Measurements from ENCODE around the gene RAB43. TPM values are rescaled to one million over a fixed set of nuclear protein-coding genes. Genes with fewer than 3 reads are reported as not detected.

The RAB43 gene
- polyA plus RNA-seq, 1 donor from 2014 or later, result 0.57 TPM

DNA sequence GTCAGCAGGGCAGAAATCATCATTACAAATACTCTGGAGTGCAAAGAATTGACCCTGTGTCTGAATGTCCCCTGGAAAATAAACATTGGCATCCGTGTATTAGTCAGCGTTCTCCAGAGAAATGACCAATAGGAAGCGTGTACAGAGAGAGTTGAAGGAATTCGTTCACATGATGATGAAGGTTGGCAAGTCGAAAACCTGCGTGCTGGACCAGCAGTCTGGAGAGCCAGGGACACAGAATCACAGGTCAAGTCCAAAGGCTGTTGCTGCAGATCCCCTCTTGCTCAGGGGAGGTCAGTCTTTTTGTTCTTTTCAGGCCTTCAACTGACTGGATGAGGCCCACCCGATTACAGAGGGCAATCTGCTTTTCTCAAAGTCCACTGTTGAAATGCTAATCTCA is 44.4 kb downstream of the RAB43 start:
- H3K4me2 ChIP-seq (ENCODE audit: low read length), result no peak overlapping the region
- no peaks in the 10 kb centered on the region for H3F3A ChIP-seq (ENCODE audit: insufficient read depth, low read length, poor library complexity, severe bottlenecking)
- no peaks in the 10 kb centered on the region for H3K27me3 ChIP-seq (ENCODE audit: insufficient read depth, low read depth, low read length)
- no peak overlapping the region for H3K27ac ChIP-seq (ENCODE audit: low read length)
- no peak overlapping the region for H2AFZ ChIP-seq (ENCODE audit: low read depth, low read length)
- H3K4me3 ChIP-seq (ENCODE audit: low read length), result no peak overlapping the region
- H3K9me2 ChIP-seq (ENCODE audit: insufficient read depth, low read length), result no peaks in the 10 kb centered on the region
- H3K9ac ChIP-seq (ENCODE audit: low read length), result no peak overlapping the region
- H3K9me3 ChIP-seq (ENCODE audit: low read length), result no peaks in the 10 kb centered on the region
- H4K20me1 ChIP-seq (ENCODE audit: insufficient read depth), result no peaks in the 10 kb centered on the region
- TF ChIP-seq EZH2 (IDR thresholded peaks at IDR 0.05; ENCODE audit: borderline replicate concordance, insufficient read depth, low read length, poor library complexity, severe bottlenecking), result no peak
- TF ChIP-seq RAD21 (conservative IDR thresholded peaks at IDR 0.05), result no peak
- TF ChIP-seq, protein P1, sequence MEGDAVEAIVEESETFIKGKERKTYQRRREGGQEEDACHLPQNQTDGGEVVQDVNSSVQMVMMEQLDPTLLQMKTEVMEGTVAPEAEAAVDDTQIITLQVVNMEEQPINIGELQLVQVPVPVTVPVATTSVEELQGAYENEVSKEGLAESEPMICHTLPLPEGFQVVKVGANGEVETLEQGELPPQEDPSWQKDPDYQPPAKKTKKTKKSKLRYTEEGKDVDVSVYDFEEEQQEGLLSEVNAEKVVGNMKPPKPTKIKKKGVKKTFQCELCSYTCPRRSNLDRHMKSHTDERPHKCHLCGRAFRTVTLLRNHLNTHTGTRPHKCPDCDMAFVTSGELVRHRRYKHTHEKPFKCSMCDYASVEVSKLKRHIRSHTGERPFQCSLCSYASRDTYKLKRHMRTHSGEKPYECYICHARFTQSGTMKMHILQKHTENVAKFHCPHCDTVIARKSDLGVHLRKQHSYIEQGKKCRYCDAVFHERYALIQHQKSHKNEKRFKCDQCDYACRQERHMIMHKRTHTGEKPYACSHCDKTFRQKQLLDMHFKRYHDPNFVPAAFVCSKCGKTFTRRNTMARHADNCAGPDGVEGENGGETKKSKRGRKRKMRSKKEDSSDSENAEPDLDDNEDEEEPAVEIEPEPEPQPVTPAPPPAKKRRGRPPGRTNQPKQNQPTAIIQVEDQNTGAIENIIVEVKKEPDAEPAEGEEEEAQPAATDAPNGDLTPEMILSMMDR (IDR thresholded peaks at IDR 0.05; ENCODE audit: poor library complexity, severe bottlenecking), result no peak
- TF ChIP-seq EP300 (conservative IDR thresholded peaks at IDR 0.05; ENCODE audit: poor library complexity, severe bottlenecking), result no peak
- TF ChIP-seq MXI1 (conservative IDR thresholded peaks at IDR 0.05; ENCODE audit: poor library complexity, severe bottlenecking), result no peak
- TF ChIP-seq TAF1 (IDR thresholded peaks at IDR 0.05; ENCODE audit: low read depth), result no peak
- TF ChIP-seq, protein P2, sequence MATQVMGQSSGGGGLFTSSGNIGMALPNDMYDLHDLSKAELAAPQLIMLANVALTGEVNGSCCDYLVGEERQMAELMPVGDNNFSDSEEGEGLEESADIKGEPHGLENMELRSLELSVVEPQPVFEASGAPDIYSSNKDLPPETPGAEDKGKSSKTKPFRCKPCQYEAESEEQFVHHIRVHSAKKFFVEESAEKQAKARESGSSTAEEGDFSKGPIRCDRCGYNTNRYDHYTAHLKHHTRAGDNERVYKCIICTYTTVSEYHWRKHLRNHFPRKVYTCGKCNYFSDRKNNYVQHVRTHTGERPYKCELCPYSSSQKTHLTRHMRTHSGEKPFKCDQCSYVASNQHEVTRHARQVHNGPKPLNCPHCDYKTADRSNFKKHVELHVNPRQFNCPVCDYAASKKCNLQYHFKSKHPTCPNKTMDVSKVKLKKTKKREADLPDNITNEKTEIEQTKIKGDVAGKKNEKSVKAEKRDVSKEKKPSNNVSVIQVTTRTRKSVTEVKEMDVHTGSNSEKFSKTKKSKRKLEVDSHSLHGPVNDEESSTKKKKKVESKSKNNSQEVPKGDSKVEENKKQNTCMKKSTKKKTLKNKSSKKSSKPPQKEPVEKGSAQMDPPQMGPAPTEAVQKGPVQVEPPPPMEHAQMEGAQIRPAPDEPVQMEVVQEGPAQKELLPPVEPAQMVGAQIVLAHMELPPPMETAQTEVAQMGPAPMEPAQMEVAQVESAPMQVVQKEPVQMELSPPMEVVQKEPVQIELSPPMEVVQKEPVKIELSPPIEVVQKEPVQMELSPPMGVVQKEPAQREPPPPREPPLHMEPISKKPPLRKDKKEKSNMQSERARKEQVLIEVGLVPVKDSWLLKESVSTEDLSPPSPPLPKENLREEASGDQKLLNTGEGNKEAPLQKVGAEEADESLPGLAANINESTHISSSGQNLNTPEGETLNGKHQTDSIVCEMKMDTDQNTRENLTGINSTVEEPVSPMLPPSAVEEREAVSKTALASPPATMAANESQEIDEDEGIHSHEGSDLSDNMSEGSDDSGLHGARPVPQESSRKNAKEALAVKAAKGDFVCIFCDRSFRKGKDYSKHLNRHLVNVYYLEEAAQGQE (IDR thresholded peaks at IDR 0.05; ENCODE audit: borderline replicate concordance), result no peak
- no peak for TF ChIP-seq POLR2AphosphoS5 (IDR thresholded peaks at IDR 0.05)
- no peak for TF ChIP-seq SMC3 (conservative IDR thresholded peaks at IDR 0.05; ENCODE audit: poor library complexity)
- no peaks in the 10 kb centered on the region for H3K79me2 ChIP-seq (replicated peaks; ENCODE audit: insufficient read depth, low read length)
- H3K36me3 ChIP-seq (ENCODE audit: insufficient read depth, low read length), result no peaks in the 10 kb centered on the region

DNA sequence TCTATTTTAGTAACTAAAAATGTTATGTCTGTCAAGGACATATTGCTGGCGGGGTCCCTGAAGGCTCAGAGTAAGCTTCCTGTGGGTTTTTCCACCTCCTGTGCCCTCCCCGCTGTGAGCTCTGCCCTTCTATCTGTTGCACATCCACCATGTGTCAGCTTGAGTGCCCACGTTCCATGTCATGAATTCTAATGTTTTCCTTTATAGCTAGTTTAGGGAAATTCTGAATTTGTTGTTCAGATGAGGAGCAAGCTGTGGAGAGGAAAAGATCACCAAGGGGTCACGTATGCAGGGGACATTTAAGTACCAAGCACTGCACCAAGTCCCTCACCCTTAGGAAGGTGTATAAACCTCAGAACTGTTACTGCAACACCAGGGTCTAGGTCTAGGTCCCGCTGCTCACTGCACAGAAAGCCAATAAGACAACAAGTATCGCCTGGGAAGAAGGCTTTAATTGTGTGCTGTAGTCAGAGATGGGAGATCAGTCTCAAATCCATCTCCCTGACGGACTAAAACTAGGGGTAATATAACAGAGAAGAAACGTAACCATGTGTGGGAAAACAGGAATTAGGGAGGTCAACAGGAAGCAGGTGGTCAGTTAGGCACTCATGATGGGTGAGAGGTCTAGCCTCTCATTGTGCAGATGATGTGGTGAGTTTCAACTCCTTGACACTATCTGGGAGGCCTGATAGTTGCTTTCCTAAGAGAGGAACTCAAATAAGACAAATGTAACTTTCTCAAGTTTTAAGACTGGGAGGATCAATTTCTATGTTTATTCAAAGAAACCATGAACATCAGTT is 51.3 kb downstream of the RAB43 start:
- Histone ChIP-seq H3K9me3 (ENCODE audit: low read length) (no peaks in the 10 kb centered on the region), H3K4me3 (ENCODE audit: low read length) (no peak overlapping the region), H3K36me3 (ENCODE audit: insufficient read depth, low read length) (no peaks in the 10 kb centered on the region), H3K9me2 (ENCODE audit: insufficient read depth, low read length) (no peaks in the 10 kb centered on the region), H3F3A (ENCODE audit: insufficient read depth, low read length, poor library complexity, severe bottlenecking) (no peaks in the 10 kb centered on the region), H3K4me2 (ENCODE audit: low read length) (no peak overlapping the region), H4K20me1 (ENCODE audit: insufficient read depth) (no peaks in the 10 kb centered on the region), H2AFZ (ENCODE audit: low read depth, low read length) (no peak overlapping the region), H3K79me2 (replicated peaks; ENCODE audit: insufficient read depth, low read length) (no peaks in the 10 kb centered on the region), H3K27ac (ENCODE audit: low read length) (no peak overlapping the region), H3K27me3 (ENCODE audit: insufficient read depth, low read depth, low read length) (no peaks in the 10 kb centered on the region), H3K9ac (ENCODE audit: low read length) (no peak overlapping the region)
- TF ChIP-seq, protein P2 (IDR thresholded peaks at IDR 0.05; ENCODE audit: borderline replicate concordance), result no peak
- no peak for TF ChIP-seq MXI1 (conservative IDR thresholded peaks at IDR 0.05; ENCODE audit: poor library complexity, severe bottlenecking)
- TF ChIP-seq POLR2AphosphoS5 (IDR thresholded peaks at IDR 0.05), result no peak
- TF ChIP-seq, protein P1 (IDR thresholded peaks at IDR 0.05; ENCODE audit: poor library complexity, severe bottlenecking), result no peak
- TF ChIP-seq EZH2 (IDR thresholded peaks at IDR 0.05; ENCODE audit: borderline replicate concordance, insufficient read depth, low read length, poor library complexity, severe bottlenecking), result no peak
- TF ChIP-seq TAF1 (IDR thresholded peaks at IDR 0.05; ENCODE audit: low read depth), result no peak
- no peak for TF ChIP-seq SMC3 (conservative IDR thresholded peaks at IDR 0.05; ENCODE audit: poor library complexity)
- TF ChIP-seq EP300 (conservative IDR thresholded peaks at IDR 0.05; ENCODE audit: poor library complexity, severe bottlenecking), result no peak
- no peak for TF ChIP-seq RAD21 (conservative IDR thresholded peaks at IDR 0.05)
